ENCODE results near the gene CD6.

CD6 gene

DNA sequence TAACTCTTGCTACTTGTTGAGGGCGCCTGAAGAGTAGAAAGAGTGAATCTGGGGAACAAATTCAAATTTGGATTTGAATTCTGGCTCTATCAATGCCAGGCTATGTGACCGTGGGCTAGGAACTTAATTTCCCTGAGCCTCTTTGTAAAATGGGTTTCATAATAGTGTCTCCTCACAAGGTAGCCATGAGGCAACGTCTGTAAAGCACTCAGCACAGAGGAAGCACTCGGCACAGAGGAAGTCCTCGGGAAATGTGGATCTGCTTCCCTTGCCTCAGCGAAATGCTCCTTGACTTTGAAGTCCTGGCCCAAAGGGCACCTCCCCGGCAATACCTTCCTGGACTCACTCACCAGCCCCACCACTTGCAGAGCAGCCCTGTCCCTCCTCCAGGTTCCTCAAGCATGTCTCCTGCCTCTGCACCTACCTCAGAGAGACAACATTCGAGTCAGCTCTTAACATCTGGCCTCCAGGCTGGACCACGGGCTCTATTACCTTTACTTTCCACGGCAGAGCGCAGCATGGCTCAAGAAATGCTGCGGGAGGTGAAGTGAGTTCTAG, 17.7 kb downstream of the CD6 start:
- DNase-seq, result no peak

- DNase-seq, result no peak
Measured at GRCh38 chr11:60991457-60991856, 20.0 kb downstream of the CD6 start.

DNA sequence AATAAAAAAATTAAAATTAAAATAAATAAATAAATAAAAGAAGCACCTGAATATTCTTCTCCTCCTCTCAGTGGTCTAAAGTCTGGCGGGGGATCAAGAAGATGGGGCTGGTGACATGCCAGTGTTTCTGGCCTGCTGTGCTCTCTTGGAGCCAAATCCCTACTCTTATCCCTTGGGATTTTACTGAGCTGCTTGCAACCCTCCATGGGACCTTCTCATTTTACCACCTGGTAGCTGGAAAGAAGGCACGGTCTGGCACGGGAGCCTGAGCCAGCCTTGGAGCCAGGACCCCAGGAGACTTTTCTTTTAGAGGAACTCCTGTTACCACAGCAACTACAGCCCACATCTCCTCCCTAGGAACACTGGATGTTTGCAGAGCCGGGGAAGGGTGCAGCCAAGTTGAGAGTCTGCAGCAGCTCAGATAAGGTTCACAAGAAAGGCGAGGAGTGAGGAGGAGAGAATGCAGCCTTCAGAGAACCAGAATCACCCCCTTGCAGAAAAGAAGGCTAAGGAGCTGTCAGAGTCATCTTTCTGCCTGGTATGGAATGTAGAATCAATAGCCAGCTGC, 21.4 kb downstream of the CD6 start:
- no peak for DNase-seq

GRCh38 chr11:60993615-60994014, 22.1 kb downstream of the CD6 start:
- DNase-seq, result no peak

GRCh38 chr11:60994541-60995080, 23.1 kb downstream of the CD6 start:
- no peak for DNase-seq

- DNase-seq, result no peak
Measured at GRCh38 chr11:60995798-60996197, 24.3 kb downstream of the CD6 start.

DNA sequence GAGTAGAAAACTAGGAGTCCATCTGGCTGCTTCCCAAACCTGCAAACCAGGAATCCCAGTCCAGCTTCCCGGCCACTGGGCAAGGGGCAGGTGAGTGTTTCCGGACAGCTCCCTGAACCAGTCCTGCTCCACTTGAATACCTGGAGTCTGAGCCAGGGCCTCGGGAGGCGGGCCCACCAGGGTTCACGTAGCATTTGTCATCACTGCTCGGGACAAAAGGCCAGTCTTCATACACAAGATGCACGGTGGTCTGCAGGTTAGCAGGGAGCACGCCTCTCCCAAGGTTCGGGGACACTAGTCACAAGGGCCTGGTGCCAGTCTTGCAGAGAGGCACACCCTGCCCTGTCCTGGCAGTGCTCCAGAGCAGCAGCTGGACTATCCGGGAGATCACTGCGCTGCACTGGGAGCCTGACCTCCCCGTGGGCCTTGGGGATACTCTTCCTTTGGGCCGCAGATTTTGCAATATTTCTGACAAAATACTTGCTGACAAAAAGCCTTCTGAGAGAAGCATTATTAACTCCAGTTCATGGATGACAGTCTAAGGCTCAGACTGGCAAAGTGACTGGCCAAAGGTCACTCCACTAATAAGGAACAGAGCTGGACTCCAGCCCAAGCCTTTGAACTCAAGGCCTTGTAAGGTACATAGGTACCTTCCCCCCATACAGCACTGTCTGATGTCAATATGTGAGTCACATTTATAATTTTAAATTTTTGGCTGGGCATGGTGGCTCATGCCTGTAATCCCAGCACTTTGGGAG, 25.1 kb downstream of the CD6 start:
- DNase-seq, result no peak

DNA sequence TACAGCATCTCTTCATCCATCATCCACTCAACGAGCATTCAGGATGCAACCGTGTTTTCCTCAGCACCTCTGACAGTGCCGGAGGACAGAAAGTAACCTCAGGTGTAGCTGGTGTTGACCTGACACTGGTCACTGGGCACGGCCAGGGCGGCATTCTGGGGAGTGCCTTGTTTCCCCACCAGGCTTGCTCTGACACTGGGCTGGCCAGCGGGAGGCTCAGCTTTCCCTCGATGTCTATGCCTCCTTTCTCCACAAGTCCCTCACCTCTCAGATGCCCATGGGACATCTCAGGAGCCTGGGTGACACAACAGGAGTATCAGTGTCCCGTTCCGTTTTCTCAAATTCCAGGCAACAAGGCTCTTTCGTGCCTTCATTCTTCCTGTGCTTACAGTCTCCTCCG, 28.9 kb downstream of the CD6 start:
- DNase-seq, result no peak

DNA sequence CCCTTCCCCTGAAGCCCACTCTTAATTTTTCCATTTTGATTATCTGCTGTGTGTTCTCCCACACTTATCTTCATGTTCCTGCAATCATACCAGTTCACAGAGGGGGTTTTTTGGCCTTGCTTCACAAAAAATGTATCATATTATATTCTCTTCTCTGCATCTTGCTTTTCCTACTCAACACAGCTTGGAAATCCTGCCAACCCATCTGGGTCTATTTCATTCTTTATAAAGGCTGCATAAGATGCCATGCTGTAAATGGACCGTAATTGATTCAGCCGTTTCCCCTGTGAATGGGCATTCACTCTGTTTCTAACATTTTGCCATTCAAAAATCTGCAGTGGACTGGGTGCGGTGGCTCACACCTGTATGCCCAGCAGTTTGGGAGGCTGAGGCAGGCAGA, 30.5 kb downstream of the CD6 start:
- no peak for DNase-seq

- DNase-seq, result no peak
Measured at GRCh38 chr11:61002598-61002997, 31.1 kb downstream of the CD6 start.

GRCh38 chr11:61004180-61004611, 32.7 kb downstream of the CD6 start:
- DNase-seq, result no peak

DNA sequence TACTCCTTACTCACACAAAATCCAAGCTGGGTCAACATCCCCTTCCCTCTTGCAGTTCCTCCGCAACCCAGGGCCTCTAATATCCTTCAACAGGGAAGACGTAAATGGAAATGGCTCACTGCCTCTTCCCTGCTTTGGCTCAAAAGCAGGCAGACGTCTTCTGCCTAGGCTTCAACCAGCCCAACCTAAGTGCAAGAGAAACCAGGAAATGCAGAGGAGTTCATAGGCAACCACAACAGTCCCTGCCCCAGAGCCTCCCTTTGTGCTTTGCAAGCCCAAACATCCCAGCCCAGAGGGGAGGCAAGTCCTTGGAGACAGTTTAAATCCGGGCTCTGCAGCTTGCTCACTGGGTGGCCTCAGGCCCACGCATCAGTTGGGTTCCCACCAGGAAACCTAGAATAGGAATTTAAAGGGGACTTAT, 33.3 kb downstream of the CD6 start:
- no peak for DNase-seq

GRCh38 chr11:61007383-61007955, 36.0 kb downstream of the CD6 start:
- no peak for DNase-seq

DNA sequence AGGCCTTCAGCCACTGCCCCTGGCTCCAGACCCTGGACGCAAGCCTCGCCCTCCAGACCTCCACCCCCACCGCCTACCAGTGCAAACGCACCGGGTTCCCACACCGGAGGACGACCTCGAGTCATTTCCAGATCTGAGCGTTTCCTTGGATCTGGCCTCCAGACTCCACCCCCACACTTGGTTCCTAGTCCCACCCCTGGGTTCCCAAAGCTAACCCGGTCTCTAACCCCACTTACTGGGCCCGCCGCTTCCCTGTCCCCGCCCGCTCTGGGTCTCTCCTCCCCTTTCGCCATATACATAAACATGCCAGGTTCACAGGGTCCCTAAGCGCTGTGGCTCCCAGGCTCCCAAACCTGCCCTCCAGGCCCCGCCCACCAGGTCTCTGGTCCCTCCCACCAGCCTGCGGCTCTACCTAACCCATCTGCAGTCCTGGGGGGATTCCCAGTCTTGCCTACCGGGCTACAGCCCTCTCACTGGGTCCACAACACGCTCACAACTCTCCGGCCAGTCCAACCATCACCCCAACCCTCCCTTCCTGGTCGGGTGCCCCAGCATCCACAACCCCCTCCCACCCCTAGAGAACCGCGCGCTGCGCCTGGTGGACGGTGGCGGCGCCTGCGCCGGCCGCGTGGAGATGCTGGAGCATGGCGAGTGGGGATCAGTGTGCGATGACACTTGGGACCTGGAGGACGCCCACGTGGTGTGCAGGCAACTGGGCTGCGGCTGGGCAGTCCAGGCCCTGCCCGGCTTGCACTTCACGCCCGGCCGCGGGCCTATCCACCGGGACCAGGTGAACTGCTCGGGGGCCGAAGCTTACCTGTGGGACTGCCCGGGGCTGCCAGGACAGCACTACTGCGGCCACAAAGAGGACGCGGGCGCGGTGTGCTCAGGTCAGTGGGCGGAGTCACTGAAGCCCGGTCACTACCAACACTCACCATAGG, 36.7 kb downstream of the CD6 start:
- DNase-seq, result no peak

DNA sequence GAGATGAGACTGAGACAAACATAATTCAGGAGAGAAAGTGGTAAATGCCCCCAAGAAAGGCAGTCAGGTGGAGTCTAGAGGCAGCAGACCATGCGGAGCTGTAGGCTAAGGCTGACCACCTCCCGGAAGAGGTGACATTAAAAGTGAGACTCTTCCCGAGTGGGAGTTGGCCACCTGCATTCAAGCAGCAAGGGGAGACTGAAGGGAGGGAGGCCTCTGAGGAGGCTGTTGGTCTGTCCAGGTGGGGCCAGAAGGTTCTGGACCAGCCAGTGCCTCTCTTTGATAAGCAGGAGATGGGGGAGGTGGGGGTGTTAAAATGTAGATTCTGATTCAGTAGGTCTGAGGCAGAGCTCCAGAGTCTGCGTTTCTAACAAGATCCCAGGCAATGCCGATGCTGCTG, 37.5 kb downstream of the CD6 start:
- no peak for DNase-seq

DNA sequence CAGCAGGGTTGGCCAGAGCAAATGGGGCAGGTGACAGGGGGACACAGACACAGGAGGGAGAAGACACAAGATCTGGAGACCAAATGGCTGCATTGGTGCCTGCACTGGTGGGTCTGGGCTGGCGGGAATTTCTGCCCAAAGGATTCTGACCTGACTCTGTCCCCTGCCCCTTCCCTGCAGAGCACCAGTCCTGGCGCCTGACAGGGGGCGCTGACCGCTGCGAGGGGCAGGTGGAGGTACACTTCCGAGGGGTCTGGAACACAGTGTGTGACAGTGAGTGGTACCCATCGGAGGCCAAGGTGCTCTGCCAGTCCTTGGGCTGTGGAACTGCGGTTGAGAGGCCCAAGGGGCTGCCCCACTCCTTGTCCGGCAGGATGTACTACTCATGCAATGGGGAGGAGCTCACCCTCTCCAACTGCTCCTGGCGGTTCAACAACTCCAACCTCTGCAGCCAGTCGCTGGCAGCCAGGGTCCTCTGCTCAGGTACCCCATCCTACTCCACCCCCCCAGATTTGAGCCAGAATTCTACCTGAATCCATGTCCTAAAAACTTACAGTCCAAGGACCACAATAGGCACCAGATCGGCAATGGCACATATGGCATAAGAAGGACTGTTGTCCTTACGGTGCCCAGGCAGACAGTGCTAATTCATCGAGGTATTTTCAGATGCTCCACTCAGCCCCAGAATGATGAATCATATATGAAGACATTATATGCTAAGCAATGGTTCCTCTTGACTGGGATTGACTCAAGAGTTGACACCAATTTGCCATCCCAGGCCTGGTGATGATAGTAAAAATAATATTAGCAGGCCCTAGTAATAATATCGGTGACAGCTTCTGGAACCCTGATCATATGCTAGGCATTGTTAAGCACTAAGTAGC, 38.2 kb downstream of the CD6 start:
- DNase-seq, result no peak

DNA sequence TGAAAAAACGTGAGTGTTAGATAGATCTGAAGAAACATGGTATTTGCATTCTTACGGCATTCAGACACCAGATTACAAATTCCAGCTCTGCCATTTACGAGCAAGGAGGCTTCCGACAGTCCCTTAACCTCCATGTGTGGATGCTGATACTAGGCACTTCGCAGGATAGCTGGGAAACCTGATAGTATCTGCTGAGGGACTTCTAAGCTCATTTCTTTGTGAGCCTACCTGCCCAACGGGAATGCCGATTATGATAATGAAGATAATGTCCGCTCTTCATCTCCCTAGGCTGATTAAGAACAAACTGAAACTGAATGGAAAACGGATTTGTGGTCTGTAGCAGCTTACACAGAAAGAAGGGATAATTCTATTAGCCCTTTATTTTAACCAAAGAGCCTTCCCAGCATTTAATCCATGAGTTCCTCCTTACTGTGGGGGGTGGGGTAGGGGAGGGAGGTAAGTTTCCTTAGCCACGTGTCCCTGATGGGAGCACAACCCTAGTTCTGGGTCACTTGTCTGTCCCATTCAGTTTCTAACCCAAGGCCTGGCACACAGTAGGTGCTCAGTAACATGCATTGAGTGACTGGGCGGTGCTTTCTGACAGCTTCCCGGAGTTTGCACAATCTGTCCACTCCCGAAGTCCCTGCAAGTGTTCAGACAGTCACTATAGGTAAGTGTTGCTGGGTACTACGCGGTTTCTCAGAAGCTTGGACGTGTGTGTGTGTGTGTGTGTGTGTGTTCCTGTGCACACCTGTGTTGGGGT, 39.2 kb downstream of the CD6 start:
- DNase-seq, result no peak

GRCh38 chr11:61011229-61011870, 39.9 kb downstream of the CD6 start:
- DNase-seq, result no peak

DNA sequence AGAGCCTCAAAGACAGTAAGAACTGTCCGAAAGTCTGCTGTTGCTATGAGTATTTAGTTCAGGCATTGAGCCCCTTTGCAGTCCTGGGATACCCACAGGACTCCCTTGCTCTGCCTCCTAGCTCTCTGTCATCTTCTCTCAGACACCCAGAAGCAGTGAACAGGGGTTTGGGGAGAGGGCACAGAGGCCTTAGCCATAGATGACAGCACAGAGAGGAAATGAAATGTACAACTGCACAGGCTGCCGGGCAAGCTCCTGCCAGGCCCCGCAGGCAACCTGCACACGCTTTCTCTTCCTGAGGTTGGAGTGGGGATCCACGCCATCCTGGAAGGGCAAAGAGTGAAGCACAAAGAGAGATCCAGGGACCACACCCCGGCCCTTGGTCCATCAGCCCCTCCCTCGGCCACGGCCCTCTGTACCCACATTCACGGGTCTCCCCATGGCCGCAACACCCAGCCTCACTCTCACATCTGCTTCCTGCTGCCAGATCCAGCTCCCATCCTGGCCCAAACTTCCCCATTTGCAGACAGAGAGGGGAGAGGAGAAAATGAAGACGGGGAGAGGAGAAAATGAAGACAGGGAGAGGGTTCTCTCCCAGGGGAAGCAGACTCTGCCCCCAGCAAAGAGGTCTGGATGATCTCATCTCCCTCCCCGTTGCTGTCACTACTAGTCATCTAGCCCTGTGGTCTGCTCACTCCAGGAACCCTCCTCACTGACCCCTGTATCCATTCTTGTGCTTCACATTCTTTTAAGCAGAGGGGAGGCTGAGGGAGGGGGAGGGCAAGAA, 40.7 kb downstream of the CD6 start:
- no peak for DNase-seq
